SK-MEL-5 (cell line): ENCODE measurements around the gene CRYAA. TPM values are rescaled to one million over a fixed set of nuclear protein-coding genes. Genes with fewer than 3 reads are reported as not detected.
"Not testable (repeated sequence)": the region's sequence is repeated elsewhere in the genome, so short reads cannot be mapped to it uniquely, and the experiment has no call there.

Source experiments
- DNase-seq: peaks from one replicate; pipeline ENCODE4 v3.0.0-alpha.2; 2016; ENCODE audit warnings: low read depth, low spot score
- in situ Hi-C: cut with HindIII; loops from 2 replicates; pipeline ENCODE4 v1.10.0; 2016; ENCODE audit warnings: low sequenced_read_pairs, high pct_unique_total_duplicates, low pct_unique_long_range_greater_than_20kb
- polyA plus RNA-seq, 2 experiments: library from polyadenylated mRNA; depleted of rRNA; stranded (reverse); fragments of >200 nt; gene quantifications; 2 replicates each; pipeline ENCODE4 v1.2.3, GENCODE V29; 2015
- total RNA-seq: library from RNA; depleted of rRNA; stranded (reverse); fragments of >200 nt; shearing (Covaris generic); gene quantifications from 2 replicates; pipeline ENCODE4 v1.2.3, GENCODE V29; 2014; rRNA removed

The CRYAA gene, protein sequence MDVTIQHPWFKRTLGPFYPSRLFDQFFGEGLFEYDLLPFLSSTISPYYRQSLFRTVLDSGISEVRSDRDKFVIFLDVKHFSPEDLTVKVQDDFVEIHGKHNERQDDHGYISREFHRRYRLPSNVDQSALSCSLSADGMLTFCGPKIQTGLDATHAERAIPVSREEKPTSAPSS
- not detected in 2 replicates for total RNA-seq
- not detected in 2 replicates for polyA plus RNA-seq (2015; cell fraction: cytosol; rRNA removed)
- polyA plus RNA-seq (2015; cell fraction: nucleus; rRNA removed): not detected in 2 replicates

- DNase-seq, in situ Hi-C loops: not testable (repeated sequence)
Measured at GRCh38 chr21:43168708-43169107, at the start of gene CRYAA. Gene CRYAA (plus strand): TSS chr21:43169008. CDS start chr21:43169100, 92 bp downstream.

DNA sequence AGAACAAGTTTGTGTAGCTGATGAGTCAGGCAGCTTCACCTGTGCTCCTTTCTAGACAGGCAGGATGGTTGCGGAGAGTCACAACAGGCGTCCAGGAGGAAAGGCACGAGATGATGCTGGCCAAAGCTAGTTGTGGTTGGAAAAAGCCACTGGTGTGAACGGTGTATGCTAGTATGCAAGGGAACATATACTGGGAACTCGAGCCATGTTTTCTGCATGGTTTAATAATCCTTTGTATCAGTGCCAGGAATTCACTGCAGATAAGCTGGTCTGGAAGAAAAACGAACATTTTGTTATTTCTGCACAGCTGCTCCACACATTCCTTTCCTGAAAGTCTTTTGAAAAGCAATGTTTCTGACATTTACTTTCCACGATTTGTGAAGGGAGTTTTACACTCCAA, 38.7 kb upstream of the CRYAA start:
- in situ Hi-C loops: not testable (repeated sequence)

GRCh38 chr21:43134520-43134919, 34.3 kb upstream of the CRYAA start:
- DNase-seq, in situ Hi-C loops: not testable (repeated sequence)

More for the DNA sequence above, 38.7 kb upstream of the CRYAA start:
- not testable (repeated sequence) for DNase-seq

DNA sequence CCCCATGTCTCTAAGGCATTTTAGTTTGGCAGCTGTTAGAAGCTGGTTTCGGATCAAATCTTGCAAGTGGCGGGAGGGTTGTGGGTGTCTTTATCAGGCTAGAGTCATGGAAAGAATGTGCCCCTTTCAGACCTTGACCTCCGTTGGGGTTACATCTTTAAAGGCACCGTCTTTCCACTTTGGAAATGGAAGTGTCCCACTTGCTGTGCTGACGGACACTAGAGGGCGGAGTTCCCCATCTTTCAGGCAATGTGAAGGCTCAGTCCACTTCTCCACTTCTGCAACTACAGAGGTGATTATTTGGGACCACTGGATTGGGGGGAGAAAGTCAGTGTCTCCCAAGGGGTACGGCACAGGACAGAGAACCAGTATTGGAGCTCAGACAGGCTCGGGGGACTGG, 29.9 kb upstream of the CRYAA start:
- in situ Hi-C loops, DNase-seq: not testable (repeated sequence)

GRCh38 chr21:43141407-43141806, 27.4 kb upstream of the CRYAA start:
- DNase-seq, in situ Hi-C loops: not testable (repeated sequence)

GRCh38 chr21:43146637-43147036, 22.2 kb upstream of the CRYAA start:
- in situ Hi-C loops, DNase-seq: not testable (repeated sequence)

DNA sequence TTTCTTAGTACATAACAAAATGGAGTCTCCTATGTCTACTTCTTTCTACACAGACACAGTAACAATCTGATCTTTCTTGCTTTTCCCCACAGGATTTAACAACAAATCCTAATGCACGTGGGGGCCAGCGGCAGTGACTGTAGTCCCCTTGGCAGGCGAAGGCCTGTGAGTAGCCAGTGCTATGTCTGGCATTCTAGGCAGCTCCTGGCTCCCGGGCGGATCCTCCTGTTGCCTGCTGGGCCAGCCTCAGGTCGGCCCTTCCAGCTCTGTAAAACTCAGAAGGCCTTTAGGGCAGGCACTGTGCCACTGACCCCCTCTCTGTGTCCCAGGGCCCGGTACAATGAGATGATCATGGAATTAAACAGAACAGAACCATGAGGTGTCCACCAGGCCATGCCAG, 20.8 kb upstream of the CRYAA start:
- DNase-seq, in situ Hi-C loops: not testable (repeated sequence)

DNA sequence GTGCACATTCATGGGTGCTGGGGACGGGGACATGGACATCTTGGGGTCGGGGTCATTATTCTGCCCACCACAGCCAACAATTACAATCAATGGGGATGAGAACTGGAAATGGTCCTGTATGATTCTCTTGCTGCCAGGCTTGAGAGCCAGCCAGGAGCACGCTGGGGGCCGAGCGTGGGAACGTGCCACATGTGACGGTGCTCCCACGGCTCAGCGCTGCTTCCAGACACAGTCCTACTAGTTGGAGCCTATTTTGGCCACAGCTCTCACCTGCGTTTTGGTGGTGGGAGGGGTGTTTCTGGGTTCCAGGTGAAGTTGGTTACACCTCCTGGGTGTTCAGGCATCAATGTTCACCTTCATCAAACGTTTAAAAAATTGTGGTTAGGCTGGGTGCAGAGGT, 19.5 kb upstream of the CRYAA start:
- in situ Hi-C loops, DNase-seq: not testable (repeated sequence)

GRCh38 chr21:43153601-43154000, 15.2 kb upstream of the CRYAA start:
- in situ Hi-C loops: not testable (repeated sequence)

GRCh38 chr21:43159279-43160175, 9.3 kb upstream of the CRYAA start:
- DNase-seq: not testable (repeated sequence)

More at GRCh38 chr21:43153601-43154000, 15.2 kb upstream of the CRYAA start:
- not testable (repeated sequence) for DNase-seq

GRCh38 chr21:43161826-43162707, 6.7 kb upstream of the CRYAA start:
- DNase-seq, in situ Hi-C loops: not testable (repeated sequence)

More at GRCh38 chr21:43159279-43160175, 9.3 kb upstream of the CRYAA start:
- in situ Hi-C loops: not testable (repeated sequence)

GRCh38 chr21:43162708-43163205, 6.1 kb upstream of the CRYAA start:
- DNase-seq, in situ Hi-C loops: not testable (repeated sequence)

- in situ Hi-C loops, DNase-seq: not testable (repeated sequence)
Measured at GRCh38 chr21:43164823-43165222, 4.0 kb upstream of the CRYAA start.

DNA sequence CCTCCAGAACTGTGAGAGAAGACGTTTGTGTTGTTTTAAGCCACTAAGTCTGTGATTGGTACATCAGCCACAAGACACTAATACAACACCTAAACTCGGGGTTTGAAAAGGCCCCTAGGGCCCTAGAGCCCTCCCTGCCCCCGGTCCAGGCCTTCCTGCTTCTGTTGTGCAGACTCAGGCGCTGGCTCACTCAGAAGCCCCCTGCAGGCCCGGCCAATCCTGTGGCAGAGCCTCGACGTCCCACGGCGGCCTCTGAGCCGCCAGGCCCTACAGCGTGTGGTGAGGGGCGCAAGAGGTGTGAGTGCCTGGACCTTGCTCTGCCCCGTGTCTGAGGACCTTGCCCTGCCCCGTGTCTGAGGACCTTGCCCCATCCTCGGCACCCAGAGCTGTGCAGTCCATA, 3.1 kb upstream of the CRYAA start:
- DNase-seq, in situ Hi-C loops: not testable (repeated sequence)

GRCh38 chr21:43169230-43169886, 550 bp downstream of the CRYAA start:
- DNase-seq, in situ Hi-C loops: not testable (repeated sequence)

- in situ Hi-C loops, DNase-seq: not testable (repeated sequence)
Measured at GRCh38 chr21:43169891-43170290, 1.1 kb downstream of the CRYAA start.

DNA sequence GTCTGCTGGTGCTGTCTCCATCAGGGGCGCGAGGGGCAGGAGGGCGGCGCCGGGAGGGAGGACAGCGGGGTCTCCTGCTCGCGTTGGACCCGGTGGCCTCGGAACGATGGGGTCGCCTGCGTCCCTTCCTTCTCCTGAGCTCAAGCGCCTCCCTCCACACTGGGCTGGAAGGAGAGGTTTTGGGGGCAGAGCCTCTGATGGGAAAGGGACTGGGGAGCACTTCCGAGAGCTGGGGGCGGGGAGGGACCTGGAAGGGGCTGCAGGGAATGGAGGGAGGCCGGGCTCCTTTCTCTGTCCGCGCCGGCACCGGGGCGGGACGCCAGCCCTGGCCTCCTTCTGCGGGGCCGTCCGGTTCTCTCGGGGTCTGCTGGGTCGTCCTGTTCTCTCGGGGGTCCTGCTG, 4.0 kb downstream of the CRYAA start:
- DNase-seq, in situ Hi-C loops: not testable (repeated sequence)
